Upper lobe of left lung (tissue), 6 donors: ENCODE data around the gene EXD3. TPM values are rescaled to one million over a fixed set of nuclear protein-coding genes. Genes with fewer than 3 reads are reported as not detected.

Experiments
- ATAC-seq, 2 donors: fragments of 200-7000 bp; cut with Tn5 transposase; one replicate each; pipeline ENCODE4 v1.9.1; 2022; ENCODE audit warnings: mild to moderate bottlenecking in 2 of 2, moderate library complexity in 2 of 2; ENCODE audit not compliant: low FRiP score in 2 of 2
- DNase-seq, 2 donors: peaks; one replicate each; pipeline ENCODE4 v3.0.0-alpha.2; 2019 to 2020
- H3K27ac ChIP-seq, 4 donors: fragments of 200-600 bp; sonication (generic); one replicate each; pipeline ENCODE4 v1.5.1; 2016 to 2019
- H3K27me3 ChIP-seq, 4 donors: fragments of 200-600 bp; sonication (generic); one replicate each; pipeline ENCODE4 v1.5.1; 2017 to 2019
- H3K36me3 ChIP-seq, 4 donors: fragments of 200-600 bp; sonication (generic); one replicate each; pipeline ENCODE4 v1.5.1; 2016 to 2019
- H3K4me1 ChIP-seq, 4 donors: fragments of 200-600 bp; sonication (generic); one replicate each; pipeline ENCODE4 v1.5.1; 2018 to 2019
- H3K4me3 ChIP-seq, 4 donors: fragments of 200-600 bp; sonication (generic); one replicate each; pipeline ENCODE4 v1.5.1; 2017 to 2019; ENCODE audit warnings: mild to moderate bottlenecking in 2 of 4, moderate library complexity in 1 of 4
- H3K9me3 ChIP-seq, 4 donors: fragments of 200-600 bp; sonication (generic); one replicate each; pipeline ENCODE4 v1.5.1; 2018 to 2019
- EP300 ChIP-seq, 4 donors: sonication (generic); formaldehyde crosslinking; IDR thresholded peaks; one replicate each; pipeline ENCODE4 v1.5.1; 2017; ENCODE audit warnings: antibody characterized with exemption in 4 of 4, control low read depth in 2 of 4
- POLR2A ChIP-seq, 4 donors: fragments of 450-650 bp; IDR thresholded peaks; one replicate each; pipeline ENCODE4 v1.5.1; 2016 to 2017; ENCODE audit warnings: antibody characterized with exemption in 4 of 4, mild to moderate bottlenecking in 2 of 4
- POLR2AphosphoS5 ChIP-seq, 2 donors: sonication (generic); formaldehyde crosslinking; IDR thresholded peaks; one replicate each; pipeline ENCODE4 v1.5.1; 2017; ENCODE audit warnings: antibody characterized with exemption in 2 of 2
- WGBS, 2 donors: methylation state at CpG; one replicate each; pipeline ENCODE4 v1.1.5; 2017 to 2018; 5-methylcytosine and 5-hydroxymethylcytosine counted together
- total RNA-seq, 6 donors: library from RNA; depleted of rRNA in 4 of 6; stranded (reverse); fragments of >200 nt in 4 of 6; gene quantifications; one replicate each; pipeline versions ENCODE4 v1.1.0 to v1.2.1, GENCODE V29; 2016 to 2021
- TF ChIP-seq, protein P1 (sequence below), 6 experiments: fragments of 450-650 bp in 4 of 6; fragments of 200-600 bp in 2 of 6; sonication (generic) in 2 of 6; IDR thresholded peaks; one replicate each; pipeline ENCODE4 v1.5.1; 2016 to 2019; ENCODE audit warnings: antibody characterized with exemption in 6 of 6
- donor health status: DM: no; HTN: no; CAD: no; lungs with moderate emphysema.
- donor health status: DM: no; HTN: yes; CAD: no; lungs with severe emphysema.

EXD3 gene
- total RNA-seq, 6 donors from 2014 or later: 12.3 to 118 (median 24.8) TPM

DNA sequence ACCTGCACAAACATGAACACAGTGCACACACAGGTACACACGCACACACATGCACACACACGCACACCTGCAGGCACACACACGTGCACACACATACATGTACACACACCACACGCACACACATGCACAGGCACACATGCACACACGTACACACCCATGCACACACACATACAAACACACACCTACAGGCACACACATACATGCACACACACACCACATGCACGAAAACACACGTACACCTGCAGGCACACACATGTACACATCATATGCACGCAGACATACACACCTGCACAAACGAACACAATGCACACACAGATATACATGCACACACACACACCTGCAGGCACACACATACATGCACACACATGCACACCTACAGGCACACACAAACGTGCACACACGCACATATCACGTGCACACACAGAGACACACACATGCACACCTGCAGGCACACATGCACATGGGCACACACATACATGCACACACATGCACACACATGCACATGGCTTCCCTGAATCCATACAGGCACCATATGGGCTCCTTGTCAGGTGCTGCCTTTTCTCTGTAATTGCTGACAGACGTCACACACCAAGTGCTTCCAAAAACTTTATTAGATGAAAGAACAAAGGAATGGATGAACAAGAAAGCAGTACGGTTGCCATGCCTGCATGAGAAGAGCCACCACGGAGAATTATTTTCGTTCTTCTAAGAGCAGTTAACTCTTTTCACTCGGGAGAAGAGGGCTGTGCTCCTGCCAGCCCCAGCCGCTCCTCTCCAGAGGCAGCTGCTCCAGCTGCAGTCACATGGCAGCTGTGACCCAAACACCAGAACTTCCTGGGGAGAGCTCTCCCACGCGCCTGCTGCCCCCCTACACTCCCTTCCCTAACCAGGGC, 57.2 kb downstream of the EXD3 start:
- ATAC-seq: no peak
- H3K36me3 ChIP-seq: peaks cover 0 to 8% (median 1%) of the 10 kb centered on the region in 4 donors

DNA sequence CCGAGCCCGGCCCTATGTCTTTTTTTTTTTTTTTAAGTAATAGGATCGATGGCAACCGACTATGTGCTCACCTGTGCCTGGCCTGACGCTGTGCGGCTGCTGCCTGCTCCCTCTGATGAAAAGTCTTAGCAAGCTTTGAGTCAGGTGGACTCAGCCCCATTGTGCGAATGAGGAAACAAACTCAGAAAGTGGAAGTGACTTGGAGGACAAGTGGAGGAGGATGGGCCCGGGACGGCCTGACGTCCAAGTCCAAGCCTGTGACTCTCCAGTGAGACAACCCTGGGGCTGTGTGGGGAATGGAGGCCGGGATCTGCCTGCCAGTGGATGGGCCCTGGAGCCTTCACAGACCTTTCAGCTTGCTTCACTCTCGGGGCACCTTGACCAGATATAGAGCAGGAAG, 57.9 kb downstream of the EXD3 start:
- no peak for DNase-seq

More for the DNA sequence above, 57.2 kb downstream of the EXD3 start:
- Histone ChIP-seq H3K27me3 (no peaks in the 10 kb centered on the region), H3K4me3 (no peak overlapping the region), H3K27ac (no peak overlapping the region), H3K9me3 (no peaks in the 10 kb centered on the region), H3K4me1 (no peaks in the 10 kb centered on the region)
- WGBS, 2 donors: 84 to 88% methylated on average over 20 of the region's 20 CpGs
- DNase-seq: no peak
- TF ChIP-seq POLR2A (IDR thresholded peaks at IDR 0.05) (no peak), POLR2AphosphoS5 (IDR thresholded peaks at IDR 0.05) (no peak), EP300 (IDR thresholded peaks at IDR 0.05) (no peak)
- TF ChIP-seq, protein P1, sequence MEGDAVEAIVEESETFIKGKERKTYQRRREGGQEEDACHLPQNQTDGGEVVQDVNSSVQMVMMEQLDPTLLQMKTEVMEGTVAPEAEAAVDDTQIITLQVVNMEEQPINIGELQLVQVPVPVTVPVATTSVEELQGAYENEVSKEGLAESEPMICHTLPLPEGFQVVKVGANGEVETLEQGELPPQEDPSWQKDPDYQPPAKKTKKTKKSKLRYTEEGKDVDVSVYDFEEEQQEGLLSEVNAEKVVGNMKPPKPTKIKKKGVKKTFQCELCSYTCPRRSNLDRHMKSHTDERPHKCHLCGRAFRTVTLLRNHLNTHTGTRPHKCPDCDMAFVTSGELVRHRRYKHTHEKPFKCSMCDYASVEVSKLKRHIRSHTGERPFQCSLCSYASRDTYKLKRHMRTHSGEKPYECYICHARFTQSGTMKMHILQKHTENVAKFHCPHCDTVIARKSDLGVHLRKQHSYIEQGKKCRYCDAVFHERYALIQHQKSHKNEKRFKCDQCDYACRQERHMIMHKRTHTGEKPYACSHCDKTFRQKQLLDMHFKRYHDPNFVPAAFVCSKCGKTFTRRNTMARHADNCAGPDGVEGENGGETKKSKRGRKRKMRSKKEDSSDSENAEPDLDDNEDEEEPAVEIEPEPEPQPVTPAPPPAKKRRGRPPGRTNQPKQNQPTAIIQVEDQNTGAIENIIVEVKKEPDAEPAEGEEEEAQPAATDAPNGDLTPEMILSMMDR (IDR thresholded peaks at IDR 0.05): no peak

DNA sequence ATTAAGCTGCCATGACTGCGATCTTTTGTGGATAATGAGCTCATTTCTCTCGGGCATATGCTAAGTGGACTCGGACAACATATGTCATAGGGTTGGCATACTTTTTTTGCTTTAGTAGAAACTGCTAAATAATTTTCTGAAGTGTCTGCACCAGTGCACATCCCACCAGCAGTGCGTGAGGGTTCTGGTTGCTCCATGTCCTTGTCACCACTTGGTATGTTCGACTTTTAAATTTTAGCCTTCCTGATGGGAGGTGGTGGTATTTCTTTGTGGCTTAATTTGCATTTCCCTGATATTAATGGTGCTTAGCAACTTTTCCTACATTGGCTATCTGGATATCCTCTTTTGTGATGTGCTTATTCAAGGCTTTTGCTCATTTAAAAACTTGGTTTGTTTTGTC, 63.1 kb downstream of the EXD3 start:
- ATAC-seq (no peak), DNase-seq (no peak)
- H3K4me3 ChIP-seq: no peak overlapping the region
- H3K4me1 ChIP-seq: peaks cover 0 to 4% (median 2%) of the 10 kb centered on the region in 4 donors
- H3K36me3 ChIP-seq: peaks cover 0 to 7% (median 0%) of the 10 kb centered on the region in 4 donors
- no peak overlapping the region for H3K27ac ChIP-seq
- 96% methylated on average over 2 of the region's 5 CpGs; no CpG with 5 or more reads in 1 of the 2 donors for WGBS, 2 donors
- H3K9me3 ChIP-seq: peaks cover 8 to 23% (median 13%) of the 10 kb centered on the region in 4 donors
- H3K27me3 ChIP-seq: no peaks in the 10 kb centered on the region
- TF ChIP-seq EP300 (IDR thresholded peaks at IDR 0.05) (no peak), POLR2A (IDR thresholded peaks at IDR 0.05) (no peak), POLR2AphosphoS5 (IDR thresholded peaks at IDR 0.05) (no peak)
- TF ChIP-seq, protein P1 (IDR thresholded peaks at IDR 0.05): no peak

More for the DNA sequence above, 57.9 kb downstream of the EXD3 start:
- Histone ChIP-seq H3K9me3 (no peaks in the 10 kb centered on the region), H3K27me3 (no peaks in the 10 kb centered on the region), H3K4me1 (no peaks in the 10 kb centered on the region), H3K27ac (no peak overlapping the region), H3K4me3 (no peak overlapping the region), H3K36me3 (peaks cover 0 to 8% (median 1%) of the 10 kb centered on the region in 4 donors)
- TF ChIP-seq POLR2A (IDR thresholded peaks at IDR 0.05) (no peak), POLR2AphosphoS5 (IDR thresholded peaks at IDR 0.05) (no peak), EP300 (IDR thresholded peaks at IDR 0.05) (no peak)
- TF ChIP-seq, protein P1 (IDR thresholded peaks at IDR 0.05): no peak
- no peak for ATAC-seq
- WGBS, 2 donors: 83 to 92% methylated on average over 12 of the region's 12 CpGs

DNA sequence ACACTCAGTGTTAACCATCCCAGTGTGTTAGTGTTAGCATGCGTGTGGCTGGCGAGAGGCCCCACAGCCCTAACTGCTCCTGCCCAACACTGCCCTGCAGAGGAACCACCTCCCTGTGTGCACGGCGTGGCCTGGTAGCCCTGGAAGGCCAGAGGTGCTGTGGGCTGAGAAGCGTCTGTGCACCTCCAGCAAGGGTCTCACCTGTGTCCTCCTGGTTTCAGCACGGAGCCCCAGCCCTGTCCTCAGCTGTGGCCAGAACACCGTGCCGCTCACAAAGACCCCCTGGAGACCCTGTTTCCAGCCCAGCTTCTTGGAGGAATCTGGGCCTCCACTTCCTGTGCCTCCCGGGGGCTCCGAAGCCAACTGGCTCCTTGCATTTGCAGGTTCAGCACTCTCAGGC, 64.8 kb downstream of the EXD3 start:
- H3K36me3 ChIP-seq: peaks cover 0 to 7% (median 0%) of the 10 kb centered on the region in 4 donors
- no peak overlapping the region for H3K27ac ChIP-seq
- peaks cover 8 to 23% (median 13%) of the 10 kb centered on the region in 4 donors for H3K9me3 ChIP-seq
- no peak overlapping the region for H3K4me3 ChIP-seq
- WGBS, 2 donors: 96 to 100% methylated on average over 10 of the region's 10 CpGs
- no peak for DNase-seq
- H3K4me1 ChIP-seq: peaks cover 14 to 20% (median 15%) of the 10 kb centered on the region in 4 donors
- TF ChIP-seq POLR2A (IDR thresholded peaks at IDR 0.05) (no peak), POLR2AphosphoS5 (IDR thresholded peaks at IDR 0.05) (no peak), EP300 (IDR thresholded peaks at IDR 0.05) (no peak)
- TF ChIP-seq, protein P1 (IDR thresholded peaks at IDR 0.05): no peak
- no peaks in the 10 kb centered on the region for H3K27me3 ChIP-seq
- ATAC-seq: no peak
